HG03064 (cell line): ENCODE data around the gene FSTL4.

Experiments
- ATAC-seq: cut with Tn5 transposase; IDR thresholded peaks from one replicate; pipeline ENCODE4 v1.9.1; 2021; ENCODE audit warnings: low read depth; ENCODE audit not compliant: unreplicated experiment

FSTL4 gene

GRCh38 chr5:133434336-133434735 lies 178.0 kb downstream of the FSTL4 start:
- ATAC-seq: no peak

GRCh38 chr5:133433641-133434040 lies 178.7 kb downstream of the FSTL4 start:
- no peak for ATAC-seq

GRCh38 chr5:133432956-133433532 lies 179.3 kb downstream of the FSTL4 start:
- ATAC-seq: no peak

- ATAC-seq: no peak
These were observed 180.9 kb downstream of the FSTL4 start for GRCh38 chr5:133431326-133431865.

DNA sequence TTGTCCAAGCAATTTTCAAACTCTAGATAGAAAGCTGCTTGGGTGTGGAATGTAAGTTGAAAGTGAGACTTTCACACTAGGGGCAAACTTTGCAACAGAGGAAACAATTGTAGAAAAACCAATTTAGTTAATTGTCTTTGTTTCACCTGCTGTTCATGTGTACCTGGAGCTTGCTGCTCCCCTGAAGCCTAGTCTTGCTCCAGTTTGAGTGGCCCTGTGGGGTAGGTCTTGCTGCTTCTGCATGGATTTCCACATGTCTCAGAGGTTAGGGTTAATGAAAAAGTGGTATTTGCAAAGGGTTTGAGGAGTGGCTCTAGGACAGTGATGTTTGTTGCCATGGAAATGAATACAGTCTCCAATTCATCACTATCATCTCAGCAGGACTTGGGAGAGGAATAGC lies 182.2 kb downstream of the FSTL4 start:
- no peak for ATAC-seq

DNA sequence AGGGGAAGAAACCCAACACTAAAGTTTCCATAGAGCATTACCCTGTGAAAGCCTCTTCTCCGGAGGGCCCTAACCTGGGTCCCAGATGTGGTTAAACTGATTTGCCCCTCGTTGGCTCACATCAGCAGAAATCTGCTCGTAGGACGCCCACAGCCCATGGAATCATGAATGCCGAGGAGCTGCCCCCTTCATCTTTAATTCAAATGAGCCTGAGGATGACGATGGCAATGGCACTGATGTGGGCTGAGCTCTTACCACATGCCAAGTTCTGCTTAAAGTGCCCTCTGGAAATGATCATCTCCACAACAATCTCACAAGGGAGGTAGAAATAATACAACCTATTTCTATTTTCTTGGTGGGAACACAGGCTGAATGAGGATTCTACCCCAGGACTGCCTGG lies 183.3 kb downstream of the FSTL4 start:
- ATAC-seq: no peak

GRCh38 chr5:133428072-133428660 lies 184.2 kb downstream of the FSTL4 start:
- ATAC-seq: no peak

DNA sequence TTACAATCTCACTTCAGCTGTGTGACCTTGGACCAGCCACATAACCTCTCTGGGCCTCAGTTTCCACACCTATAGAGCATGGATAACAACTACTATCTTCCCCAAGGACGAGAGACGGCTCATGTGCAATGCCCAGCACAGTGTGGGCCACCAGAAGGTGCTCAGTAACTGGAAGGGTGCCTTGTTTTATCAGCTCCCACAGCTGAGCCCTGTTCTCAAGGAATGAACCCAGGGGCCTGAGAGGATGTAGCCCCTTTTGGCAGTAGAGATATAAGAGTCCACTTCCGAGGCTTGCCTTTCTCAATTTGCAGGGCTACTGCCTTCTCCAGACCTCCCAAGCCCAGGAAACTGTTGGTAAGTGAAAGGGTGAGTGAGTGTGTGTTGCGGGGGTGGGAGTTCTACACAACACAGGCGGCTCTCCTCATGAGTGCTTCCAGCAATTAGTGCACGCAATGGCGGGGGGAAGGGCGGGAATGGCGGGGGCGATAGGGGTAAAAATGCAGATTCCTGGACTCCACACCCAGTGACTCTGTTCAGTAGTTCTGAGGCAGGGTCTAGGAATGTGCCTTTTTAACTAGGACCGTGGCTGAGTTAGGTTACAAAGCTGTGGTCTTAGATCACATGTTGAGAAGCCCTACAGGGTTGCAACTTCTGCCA lies 185.1 kb downstream of the FSTL4 start:
- ATAC-seq: no peak

- ATAC-seq: no peak
These were observed 186.1 kb downstream of the FSTL4 start for GRCh38 chr5:133426264-133426663.

- no peak for ATAC-seq
These were observed 186.6 kb downstream of the FSTL4 start for GRCh38 chr5:133425764-133426163.

DNA sequence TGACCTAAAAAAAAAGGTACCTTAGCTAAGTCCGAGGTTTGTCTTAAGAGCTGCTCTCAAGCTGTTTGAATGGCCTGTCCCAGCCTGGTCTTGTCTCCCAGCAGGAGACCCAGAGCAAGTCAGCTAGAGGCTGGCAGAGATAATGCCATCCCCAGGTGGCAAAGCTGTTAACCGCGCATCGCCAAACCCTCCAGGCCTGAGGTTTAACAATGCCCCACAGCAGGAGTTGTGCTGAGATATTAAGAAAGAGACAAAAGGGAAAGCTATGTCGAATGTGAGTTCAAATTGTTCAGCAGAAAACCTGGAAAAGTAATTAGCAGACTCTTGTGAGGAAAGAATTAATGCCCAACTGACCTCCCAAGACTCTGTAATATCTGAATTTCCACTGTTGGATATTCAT lies 187.1 kb downstream of the FSTL4 start:
- no peak for ATAC-seq

- ATAC-seq: peak; percentile 64
These were observed 188.6 kb downstream of the FSTL4 start for GRCh38 chr5:133423618-133424282.

GRCh38 chr5:133423011-133423617 lies 189.2 kb downstream of the FSTL4 start:
- ATAC-seq: no peak

- ATAC-seq: no peak
These were observed 190.5 kb downstream of the FSTL4 start for GRCh38 chr5:133421806-133422205.

- ATAC-seq: no peak
These were observed 190.9 kb downstream of the FSTL4 start for GRCh38 chr5:133421394-133421793.

- no peak for ATAC-seq
These were observed 191.7 kb downstream of the FSTL4 start for GRCh38 chr5:133420440-133421301.

DNA sequence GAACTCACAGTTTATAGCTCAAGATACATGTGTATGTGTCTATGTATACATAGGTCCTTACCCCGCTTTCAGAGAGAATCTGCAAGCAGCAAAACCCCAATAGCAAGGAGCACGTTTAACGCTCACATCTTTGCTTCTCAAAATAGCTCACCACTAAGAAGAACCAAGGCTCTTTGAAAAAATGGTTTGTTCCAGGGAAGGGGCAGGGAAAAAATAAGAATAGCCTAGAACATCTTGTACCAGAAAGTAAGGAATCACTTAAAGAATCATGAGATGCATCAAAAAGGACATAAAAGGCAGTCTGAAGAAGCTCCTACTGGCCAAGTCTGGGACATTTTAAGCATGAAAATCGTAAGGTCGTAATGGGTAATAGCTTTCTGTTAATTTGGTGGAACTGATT lies 196.4 kb downstream of the FSTL4 start:
- no peak for ATAC-seq

DNA sequence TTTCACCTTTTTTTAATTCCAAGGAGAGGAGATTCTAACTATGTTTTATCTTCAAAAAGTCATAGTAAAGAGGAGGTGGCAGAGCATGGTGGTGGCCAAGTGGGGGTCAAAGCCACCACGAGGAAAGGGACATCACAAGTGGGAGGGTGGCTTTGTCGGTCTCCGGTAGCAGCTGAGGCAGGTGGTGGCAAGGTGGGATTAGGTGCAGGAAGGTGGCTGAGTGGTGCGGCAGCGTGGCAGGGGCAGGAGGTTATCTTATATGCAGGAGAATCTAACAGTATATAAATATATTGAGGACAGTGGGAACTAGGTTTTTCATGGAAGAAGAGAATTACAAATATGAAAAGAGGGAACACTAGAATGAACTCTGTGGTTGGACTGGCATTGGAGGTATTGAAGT lies 196.8 kb downstream of the FSTL4 start:
- no peak for ATAC-seq

DNA sequence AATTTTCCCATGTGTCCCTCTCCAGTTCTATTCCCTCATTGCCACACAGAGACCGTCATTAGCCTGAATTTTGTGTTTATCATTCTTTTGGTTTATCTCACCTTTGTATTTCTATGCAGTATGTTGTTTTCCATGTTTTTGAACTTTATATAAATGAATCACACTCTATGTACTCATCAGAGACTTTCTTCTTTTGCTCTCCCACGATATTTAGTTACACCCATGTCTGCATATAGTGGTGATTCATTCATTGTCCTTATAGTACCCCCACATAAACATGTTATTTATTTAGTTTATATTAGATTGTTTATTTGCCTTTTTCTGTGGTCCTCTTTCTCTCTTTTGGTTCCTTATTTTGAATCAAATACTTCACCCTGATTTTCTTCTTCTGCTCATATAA lies 199.7 kb downstream of the FSTL4 start:
- no peak for ATAC-seq

DNA sequence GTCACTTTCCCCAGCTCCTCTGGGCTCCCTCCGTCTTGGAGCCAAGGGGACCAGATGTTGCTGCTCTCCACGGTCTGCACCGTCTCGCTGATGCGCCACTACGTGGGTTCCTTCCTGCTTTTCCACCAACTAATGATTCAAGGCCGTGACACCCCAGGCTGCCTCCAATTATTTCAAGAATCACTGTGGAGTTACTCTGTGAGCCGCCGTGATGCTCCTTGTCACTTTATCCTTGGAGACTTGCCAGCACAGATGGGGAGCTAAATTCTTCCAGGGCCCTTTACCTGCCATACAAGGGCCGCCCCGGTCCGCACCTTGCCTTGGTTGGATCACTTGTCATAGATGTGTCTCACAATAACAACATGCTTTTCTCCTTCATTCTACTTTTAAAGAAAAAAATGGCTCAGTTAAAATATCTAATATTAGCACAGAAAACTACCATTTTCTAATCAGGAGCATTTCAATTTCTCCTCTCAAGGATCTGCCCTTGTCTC lies 202.0 kb downstream of the FSTL4 start:
- no peak for ATAC-seq
